SK-N-SH treated with all-trans-retinoic acid at 6 μM for 48 hours (cell line): ENCODE measurements around the gene TNFSF11.

Experiments used
- ARNTL ChIP-seq: fragments of 450-650 bp; formaldehyde crosslinking; IDR thresholded peaks from 2 replicates; pipeline ENCODE4 v1.5.0; 2020; ENCODE audit warnings: low read depth, mild to moderate bottlenecking, moderate library complexity, borderline replicate concordance
- CSDC2 ChIP-seq: fragments of 250-450 bp; sonication (Bioruptor Pico); IDR thresholded peaks from 2 replicates; pipeline ENCODE4 v1.5.0; 2020; ENCODE audit warnings: mild to moderate bottlenecking, moderate library complexity
- ISL1 ChIP-seq: fragments of 250-450 bp; sonication (Bioruptor Pico); IDR thresholded peaks from 2 replicates; pipeline ENCODE4 v2.1.2; 2022; ENCODE audit warnings: mild to moderate bottlenecking, moderate library complexity
- OSR1 ChIP-seq: fragments of 250-450 bp; sonication (Bioruptor Pico); IDR thresholded peaks from 2 replicates; pipeline ENCODE4 v1.8.0; 2022; ENCODE audit warnings: moderate library complexity, mild to moderate bottlenecking, inconsistent platforms
- PPARA ChIP-seq: fragments of 250-450 bp; sonication (Bioruptor Pico); IDR thresholded peaks from 2 replicates; pipeline ENCODE4 v1.5.0; 2020; ENCODE audit warnings: mild to moderate bottlenecking, borderline replicate concordance
- RARB ChIP-seq: fragments of 250-450 bp; sonication (Bioruptor Pico); IDR thresholded peaks from 2 replicates; pipeline ENCODE4 v1.8.0; 2021; ENCODE audit warnings: mild to moderate bottlenecking, moderate library complexity
- SNAI2 ChIP-seq: fragments of 250-450 bp; sonication (Bioruptor Pico); IDR thresholded peaks from 2 replicates; pipeline ENCODE4 v1.5.0; 2020; ENCODE audit warnings: mild to moderate bottlenecking, moderate library complexity
- ZFP3 ChIP-seq: fragments of 250-450 bp; sonication (Bioruptor Pico); IDR thresholded peaks from 2 replicates; pipeline ENCODE4 v1.5.0; 2020; ENCODE audit warnings: mild to moderate bottlenecking, moderate library complexity
- ZFP30 ChIP-seq: fragments of 450-650 bp; formaldehyde crosslinking; IDR thresholded peaks from 2 replicates; pipeline ENCODE4 v1.5.0; 2022; ENCODE audit warnings: mild to moderate bottlenecking, moderate library complexity
- ZNF565 ChIP-seq: fragments of 450-650 bp; formaldehyde crosslinking; conservative IDR thresholded peaks from 2 replicates; pipeline ENCODE4 v1.5.0; 2020; ENCODE audit warnings: low read depth, mild to moderate bottlenecking, moderate library complexity
- ZNF8 ChIP-seq: fragments of 450-650 bp; formaldehyde crosslinking; IDR thresholded peaks from 2 replicates; pipeline ENCODE4 v1.5.0; 2020; ENCODE audit warnings: mild to moderate bottlenecking, moderate library complexity
- TF ChIP-seq, protein P1 (sequence below): fragments of 250-450 bp; sonication (Bioruptor Pico); IDR thresholded peaks from 2 replicates; pipeline ENCODE4 v1.8.0; 2021; ENCODE audit warnings: low read depth, mild to moderate bottlenecking, moderate library complexity, borderline replicate concordance
- TF ChIP-seq, protein P2 (sequence below): fragments of 250-450 bp; sonication (Bioruptor Pico); IDR thresholded peaks from 2 replicates; pipeline ENCODE4 v1.8.0; 2020; ENCODE audit warnings: mild to moderate bottlenecking, moderate library complexity, borderline replicate concordance

GRCh38 chr13:42607546-42607945, 33.6 kb downstream of the TNFSF11 start:
- TF ChIP-seq ZFP30 (CRISPR knock-in tag) (no peak), ZNF8 (CRISPR knock-in tag) (no peak), ZFP3 (no peak), ISL1 (CRISPR knock-in tag) (no peak), RARB (CRISPR knock-in tag) (no peak), ARNTL (CRISPR knock-in tag) (no peak), PPARA (no peak), ZNF565 (CRISPR knock-in tag) (no peak), OSR1 (no peak), CSDC2 (CRISPR knock-in tag) (no peak), SNAI2 (CRISPR knock-in tag) (no peak)
- TF ChIP-seq, protein P1, sequence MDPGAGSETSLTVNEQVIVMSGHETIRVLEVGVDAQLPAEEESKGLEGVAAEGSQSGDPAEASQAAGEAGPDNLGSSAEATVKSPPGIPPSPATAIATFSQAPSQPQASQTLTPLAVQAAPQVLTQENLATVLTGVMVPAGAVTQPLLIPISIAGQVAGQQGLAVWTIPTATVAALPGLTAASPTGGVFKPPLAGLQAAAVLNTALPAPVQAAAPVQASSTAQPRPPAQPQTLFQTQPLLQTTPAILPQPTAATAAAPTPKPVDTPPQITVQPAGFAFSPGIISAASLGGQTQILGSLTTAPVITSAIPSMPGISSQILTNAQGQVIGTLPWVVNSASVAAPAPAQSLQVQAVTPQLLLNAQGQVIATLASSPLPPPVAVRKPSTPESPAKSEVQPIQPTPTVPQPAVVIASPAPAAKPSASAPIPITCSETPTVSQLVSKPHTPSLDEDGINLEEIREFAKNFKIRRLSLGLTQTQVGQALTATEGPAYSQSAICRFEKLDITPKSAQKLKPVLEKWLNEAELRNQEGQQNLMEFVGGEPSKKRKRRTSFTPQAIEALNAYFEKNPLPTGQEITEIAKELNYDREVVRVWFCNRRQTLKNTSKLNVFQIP (CRISPR knock-in tag), result no peak
- TF ChIP-seq, protein P2, sequence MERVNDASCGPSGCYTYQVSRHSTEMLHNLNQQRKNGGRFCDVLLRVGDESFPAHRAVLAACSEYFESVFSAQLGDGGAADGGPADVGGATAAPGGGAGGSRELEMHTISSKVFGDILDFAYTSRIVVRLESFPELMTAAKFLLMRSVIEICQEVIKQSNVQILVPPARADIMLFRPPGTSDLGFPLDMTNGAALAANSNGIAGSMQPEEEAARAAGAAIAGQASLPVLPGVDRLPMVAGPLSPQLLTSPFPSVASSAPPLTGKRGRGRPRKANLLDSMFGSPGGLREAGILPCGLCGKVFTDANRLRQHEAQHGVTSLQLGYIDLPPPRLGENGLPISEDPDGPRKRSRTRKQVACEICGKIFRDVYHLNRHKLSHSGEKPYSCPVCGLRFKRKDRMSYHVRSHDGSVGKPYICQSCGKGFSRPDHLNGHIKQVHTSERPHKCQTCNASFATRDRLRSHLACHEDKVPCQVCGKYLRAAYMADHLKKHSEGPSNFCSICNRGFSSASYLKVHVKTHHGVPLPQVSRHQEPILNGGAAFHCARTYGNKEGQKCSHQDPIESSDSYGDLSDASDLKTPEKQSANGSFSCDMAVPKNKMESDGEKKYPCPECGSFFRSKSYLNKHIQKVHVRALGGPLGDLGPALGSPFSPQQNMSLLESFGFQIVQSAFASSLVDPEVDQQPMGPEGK (CRISPR knock-in tag), result no peak
